Mesodermal cell (in vitro differentiated cells): Measurements from ENCODE around the gene ATP1A2. TPM values are rescaled to one million over a fixed set of nuclear protein-coding genes. Genes with fewer than 3 reads are reported as not detected.

ENCODE experiments used
- H3K27ac ChIP-seq: 2 replicates; pipeline ENCODE4 v1.7.0; 2013; ENCODE audit warnings: mild to moderate bottlenecking, low read depth, low read length, moderate library complexity; ENCODE audit not compliant: severe bottlenecking
- H3K36me3 ChIP-seq: 2 replicates; pipeline ENCODE4 v1.7.1; 2013; ENCODE audit warnings: mild to moderate bottlenecking, low read length, moderate library complexity; ENCODE audit not compliant: control insufficient read depth, insufficient read depth
- H3K4me1 ChIP-seq: one replicate; pipeline ENCODE4 v1.7.1; 2013; ENCODE audit warnings: mild to moderate bottlenecking, low read length; ENCODE audit not compliant: insufficient read depth, control insufficient read depth, poor library complexity, severe bottlenecking
- H3K4me3 ChIP-seq: 2 replicates; pipeline ENCODE4 v1.7.0; 2013; ENCODE audit warnings: low read length, control low read depth, mild to moderate bottlenecking; ENCODE audit not compliant: insufficient read depth, poor library complexity, severe bottlenecking; ENCODE audit errors: extremely low read depth
- H3K9me3 ChIP-seq: 2 replicates; pipeline ENCODE4 v1.7.1; 2013; ENCODE audit warnings: mild to moderate bottlenecking, low read length, moderate library complexity; ENCODE audit not compliant: control insufficient read depth
- WGBS, 2 experiments: methylation state at CpG; one replicate each; pipeline ENCODE4 v1.1.5; 2013; ENCODE audit warnings: missing lambda C conversion rate in 2 of 2; ENCODE audit not compliant: insufficient coverage in 2 of 2; 5-methylcytosine and 5-hydroxymethylcytosine counted together
- polyA plus RNA-seq, 2 experiments: library from polyadenylated mRNA; stranded (reverse); fragments of 50-300 nt; gene quantifications; one replicate each; pipeline ENCODE4 v1.2.3, GENCODE V29; 2013

The ATP1A2 gene
- polyA plus RNA-seq (2013, experiment 1 of 2) = 10.8 TPM
- 9.4 TPM for polyA plus RNA-seq (2013, experiment 2 of 2)

DNA sequence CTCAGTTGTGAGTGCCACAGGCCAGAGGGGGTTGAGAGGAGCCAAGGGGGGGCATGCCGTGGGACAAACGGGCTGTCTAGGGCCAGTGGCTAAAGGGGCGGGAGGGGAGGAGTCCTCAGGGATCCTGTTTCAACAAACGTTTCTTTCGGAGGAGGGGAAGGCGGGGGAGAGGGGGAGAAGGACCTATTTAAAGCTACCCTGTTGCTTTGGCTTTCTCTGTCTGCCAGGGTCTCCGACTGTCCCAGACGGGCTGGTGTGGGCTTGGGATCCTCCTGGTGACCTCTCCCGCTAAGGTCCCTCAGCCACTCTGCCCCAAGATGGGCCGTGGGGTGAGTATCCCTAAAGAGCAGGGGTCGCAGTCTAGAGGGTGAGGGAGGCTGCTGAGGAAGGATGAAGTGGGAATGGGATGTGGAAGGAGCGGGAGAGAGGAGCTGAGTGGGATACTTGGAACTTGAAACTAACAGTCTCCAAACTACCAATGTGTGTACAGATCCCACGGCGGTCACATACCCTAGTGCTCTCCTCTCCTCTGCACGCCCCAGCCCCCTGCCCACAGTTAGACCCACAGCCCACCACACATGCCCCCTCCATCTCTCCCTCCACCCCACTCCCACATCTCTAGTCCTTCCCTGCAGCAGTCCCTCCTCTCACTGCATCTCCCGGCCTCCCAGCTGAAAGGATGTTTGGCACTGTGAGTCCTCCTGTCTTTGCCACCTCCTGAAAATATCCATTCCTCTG, at the start of gene ATP1A2:
ATP1A2 (plus strand) TSS at position 215 of the 738 bp plus-strand sequence; CDS start at position 318, 103 bp downstream.
- Histone ChIP-seq H3K27ac (no peak within 1 kb of the TSS), H3K4me1 (peaks cover 23% of the 10 kb centered on the region), H3K36me3 (no peaks in the 10 kb centered on the region), H3K9me3 (no peaks in the 10 kb centered on the region), H3K4me3 (peak within 1 kb of the TSS; percentile 1)
- 20 to 30% methylated on average over 4 to 14 of the region's 16 CpGs for WGBS, 2 experiments

DNA sequence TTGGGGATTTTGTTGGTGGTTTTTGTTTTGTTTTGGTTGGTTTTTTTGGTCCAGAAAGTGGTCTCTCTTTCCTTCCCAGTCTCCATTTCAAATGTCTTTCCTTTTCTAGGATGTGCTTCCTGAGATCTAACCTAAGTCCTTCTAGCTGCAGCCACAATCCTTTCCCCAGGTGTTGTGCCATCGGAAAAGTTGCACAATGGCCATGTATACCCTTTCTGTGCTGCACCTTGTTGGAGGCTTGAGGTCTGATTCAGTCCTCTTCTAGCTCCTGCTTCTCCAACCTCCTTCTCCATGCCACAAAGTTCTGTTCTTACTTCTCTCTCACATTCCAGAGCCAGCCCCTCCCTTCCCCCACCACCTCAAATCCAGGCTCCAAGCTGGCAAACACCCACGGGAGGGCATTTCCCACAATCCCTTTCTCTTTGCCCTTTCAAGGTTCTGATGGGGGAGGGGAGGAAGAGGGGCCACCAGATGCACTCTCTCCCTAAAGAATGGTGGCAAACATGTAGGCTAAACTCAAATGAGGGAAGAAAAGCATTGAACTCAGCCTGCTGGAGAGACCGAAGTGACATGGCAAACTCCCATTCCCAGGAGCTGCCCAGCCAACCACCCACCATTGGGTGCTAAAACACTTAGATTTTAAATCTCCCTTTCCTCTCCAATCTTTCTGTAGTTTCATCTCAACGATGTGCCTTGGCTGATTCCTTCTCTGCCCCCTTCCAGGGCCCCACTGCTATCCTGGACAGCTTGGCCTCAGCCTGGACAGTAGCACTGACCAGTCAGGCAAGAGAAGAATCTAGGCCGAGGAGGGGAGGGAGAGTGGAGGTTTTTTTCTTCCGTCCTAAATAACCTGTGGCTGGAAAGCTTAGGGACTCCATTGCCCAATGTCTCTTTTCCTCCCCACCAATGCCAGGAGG, 48.5 kb upstream of the ATP1A2 start:
- Histone ChIP-seq H3K9me3 (no peaks in the 10 kb centered on the region), H3K4me1 (peaks cover 3% of the 10 kb centered on the region), H3K4me3 (no peak overlapping the region), H3K27ac (no peak overlapping the region), H3K36me3 (no peaks in the 10 kb centered on the region)
- 76 to 97% methylated on average over 3 of the region's 6 CpGs for WGBS, 2 experiments

DNA sequence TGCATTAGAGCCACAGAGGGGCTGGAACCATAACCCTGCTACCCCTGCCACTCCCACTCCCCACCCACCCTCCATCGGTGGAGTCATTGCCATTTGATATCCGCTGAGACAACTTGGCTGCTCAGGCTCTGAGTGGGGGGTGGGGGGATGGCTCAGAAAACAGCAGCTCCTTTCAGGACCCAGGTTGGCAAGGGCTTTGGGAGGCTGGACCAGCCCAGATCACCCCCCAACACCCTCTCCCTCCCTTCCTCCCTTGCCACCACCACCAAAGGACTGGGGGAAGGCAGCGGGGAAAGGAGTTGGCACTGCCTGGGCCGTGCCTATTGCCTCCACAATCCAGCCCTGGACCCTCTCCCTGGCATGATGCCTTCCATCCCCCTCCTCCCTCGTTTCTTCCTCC, 47.3 kb upstream of the ATP1A2 start:
- Histone ChIP-seq H3K9me3 (no peaks in the 10 kb centered on the region), H3K4me1 (peaks cover 3% of the 10 kb centered on the region), H3K36me3 (no peaks in the 10 kb centered on the region), H3K4me3 (no peak overlapping the region), H3K27ac (no peak overlapping the region)
- 89 to 100% methylated on average over 1 to 2 of the region's 5 CpGs for WGBS, 2 experiments

DNA sequence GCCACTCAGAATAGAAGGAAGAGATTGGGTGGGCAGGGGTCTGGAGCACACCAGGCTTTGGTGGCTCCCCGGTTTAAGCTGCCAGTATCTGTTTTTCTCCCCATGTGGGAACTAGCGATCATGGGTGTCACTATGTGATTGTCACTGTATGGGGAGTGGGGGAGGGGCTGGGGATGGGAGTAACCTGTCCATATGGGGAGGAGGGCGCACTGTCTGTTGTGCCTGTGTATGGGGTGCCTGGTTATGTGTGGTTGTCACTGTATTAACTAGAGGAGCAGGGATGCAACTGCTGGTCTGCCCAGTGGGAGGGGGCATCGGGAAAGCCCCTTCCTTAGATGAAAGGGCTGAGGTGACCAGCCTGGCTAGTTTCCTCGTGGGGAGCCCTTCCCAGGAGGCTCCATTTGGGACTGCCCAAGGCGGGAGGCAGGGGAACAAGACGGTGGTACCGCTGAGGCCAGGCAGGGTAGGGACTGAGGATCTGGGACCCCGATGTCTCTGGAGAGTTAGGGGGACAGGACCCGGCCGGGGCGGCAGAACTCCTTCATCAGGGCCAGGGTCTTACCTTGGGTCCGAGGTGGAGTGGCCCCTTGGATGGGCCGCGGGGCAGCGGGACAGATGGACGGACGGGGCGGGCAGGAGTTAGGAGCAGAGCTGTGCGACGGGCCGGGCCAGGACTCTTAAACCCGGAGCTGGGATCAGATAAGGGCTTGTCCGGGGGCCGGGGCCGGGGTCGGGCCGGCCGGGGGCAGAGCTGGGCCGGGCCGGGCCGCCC, 45.9 kb upstream of the ATP1A2 start, which contains the start of gene KCNJ10:
KCNJ10 (minus strand) TSS at position 701 of the 772 bp plus-strand sequence. CDS start 27,628 bp downstream, outside the sequence.
- Histone ChIP-seq H3K4me3 (peak within 1 kb of the TSS; percentile 39), H3K36me3 (no peaks in the 10 kb centered on the region), H3K27ac (no peak within 1 kb of the TSS), H3K9me3 (no peaks in the 10 kb centered on the region), H3K4me1 (peaks cover 3% of the 10 kb centered on the region)
- 27 to 32% methylated on average over 16 to 22 of the region's 32 CpGs for WGBS, 2 experiments

DNA sequence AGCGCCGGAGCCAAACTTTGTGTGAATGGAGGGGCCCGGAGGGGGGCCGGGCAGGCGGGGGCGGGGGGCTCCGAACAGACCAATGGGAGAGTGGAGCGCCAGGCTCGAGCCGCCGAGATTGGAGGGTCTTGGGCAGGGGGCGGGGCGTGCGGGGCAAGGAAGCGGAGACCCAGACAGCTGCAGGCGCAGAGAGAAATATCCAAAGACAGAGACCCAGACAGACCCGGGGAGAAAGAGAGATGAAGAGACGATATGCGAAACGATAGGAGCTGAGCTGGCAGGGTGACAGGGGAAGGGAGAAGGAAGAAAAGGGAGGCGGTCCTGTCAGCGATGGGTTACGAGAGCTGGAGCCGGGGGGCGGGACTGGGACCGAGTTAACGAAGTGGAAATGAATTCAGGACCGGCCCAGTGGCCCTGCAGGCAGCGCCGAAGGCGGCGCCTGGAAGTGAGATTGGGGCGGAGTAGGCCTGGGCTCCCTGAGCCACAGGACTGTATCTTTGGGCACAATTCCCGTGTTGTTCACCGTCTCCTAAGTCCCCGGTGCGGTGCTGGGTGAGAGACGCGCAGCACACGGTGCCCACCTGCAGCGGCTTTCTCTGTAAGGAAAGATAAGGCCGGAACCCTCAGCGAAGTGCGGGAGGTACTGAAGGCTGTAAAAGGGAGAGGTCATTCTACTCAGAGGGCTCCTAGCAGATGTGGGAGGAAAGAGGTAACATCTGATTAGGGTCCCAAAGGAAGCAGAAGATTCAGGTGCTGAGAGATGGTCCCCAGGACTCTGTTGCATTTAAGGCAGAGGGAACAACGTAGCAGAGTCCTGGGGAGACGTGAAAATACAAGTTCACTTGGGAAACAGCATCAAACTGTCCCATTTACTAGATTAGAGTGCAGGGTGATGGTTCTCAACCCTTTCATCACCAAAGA, 45.1 kb upstream of the ATP1A2 start:
- H3K27ac ChIP-seq = no peak overlapping the region
- 0 to 3% methylated on average over 38 to 41 of the region's 46 CpGs for WGBS, 2 experiments
- H3K4me1 ChIP-seq = peaks cover 3% of the 10 kb centered on the region
- H3K9me3 ChIP-seq = no peaks in the 10 kb centered on the region
- no peaks in the 10 kb centered on the region for H3K36me3 ChIP-seq
- H3K4me3 ChIP-seq = peak overlapping the region; percentile 39

DNA sequence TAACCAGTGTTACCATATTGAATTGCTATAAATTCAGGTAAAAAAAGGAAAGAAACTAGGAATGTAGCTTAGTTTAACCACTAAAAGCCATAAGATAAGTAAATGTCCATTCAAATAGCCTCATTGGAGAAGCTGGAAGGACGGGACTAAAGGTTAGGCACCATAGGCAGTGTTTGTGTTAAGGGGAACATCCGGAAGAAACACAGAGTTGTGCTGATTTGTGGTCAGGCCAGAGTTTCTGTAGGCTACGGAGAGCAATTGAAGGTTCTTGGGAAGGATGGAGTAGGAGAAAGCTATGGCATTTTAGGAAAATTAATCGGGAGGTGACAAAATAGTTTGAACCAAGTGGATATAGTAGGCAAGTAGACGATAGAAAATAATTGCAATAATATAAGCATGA, 44.3 kb upstream of the ATP1A2 start:
- no peak overlapping the region for H3K27ac ChIP-seq
- peaks cover 3% of the 10 kb centered on the region for H3K4me1 ChIP-seq
- no peaks in the 10 kb centered on the region for H3K36me3 ChIP-seq
- H3K9me3 ChIP-seq = no peaks in the 10 kb centered on the region
- H3K4me3 ChIP-seq = no peak overlapping the region
- 85 to 96% methylated on average over 5 of the region's 5 CpGs for WGBS, 2 experiments

DNA sequence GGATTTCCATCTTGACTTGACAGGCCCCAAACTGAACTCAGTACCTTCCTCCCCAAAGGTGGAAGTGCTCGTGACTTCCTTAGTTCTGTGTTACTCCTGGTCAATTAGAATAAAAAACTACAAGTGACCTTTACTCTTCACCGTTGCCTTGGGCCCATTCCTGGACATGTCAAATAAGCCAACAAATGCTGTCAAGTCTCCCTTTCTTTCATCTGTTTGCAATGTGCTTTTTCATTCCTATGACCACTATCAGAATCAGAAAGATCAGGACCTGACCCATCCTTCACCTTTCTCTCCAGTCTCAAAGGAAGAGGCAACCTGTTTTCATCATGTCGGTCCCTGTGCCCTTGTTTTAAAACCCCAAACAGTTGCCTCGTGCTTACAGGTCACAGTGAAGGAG, 40.7 kb upstream of the ATP1A2 start:
- whole genome bisulfite sequencing, 2 experiments = 69 to 93% methylated on average over 2 to 3 of the region's 4 CpGs
- Histone ChIP-seq H3K4me1 (peaks cover under 1% of the 10 kb centered on the region), H3K4me3 (no peak overlapping the region), H3K9me3 (no peaks in the 10 kb centered on the region), H3K36me3 (no peaks in the 10 kb centered on the region), H3K27ac (no peak overlapping the region)

DNA sequence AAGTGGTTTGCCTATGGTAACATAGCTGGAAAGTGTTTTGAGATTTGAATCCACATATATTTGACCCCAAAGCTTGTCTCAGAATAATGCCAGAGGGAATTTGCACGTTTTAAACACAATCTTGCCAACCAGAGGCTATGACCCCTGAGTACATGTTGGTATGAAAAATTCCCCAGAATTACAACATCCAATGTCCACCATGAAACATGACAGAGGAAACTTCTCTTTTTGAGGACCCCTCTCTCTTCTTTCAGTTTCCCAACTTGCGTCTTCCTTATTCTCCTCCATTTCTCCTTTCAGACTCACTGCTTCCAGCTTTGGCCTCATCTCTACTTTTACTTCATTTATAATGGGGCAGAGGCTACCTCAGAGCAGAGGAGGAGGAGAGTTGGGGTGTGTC, 39.7 kb upstream of the ATP1A2 start:
- Histone ChIP-seq H3K9me3 (no peaks in the 10 kb centered on the region), H3K4me3 (no peak overlapping the region), H3K27ac (no peak overlapping the region), H3K4me1 (no peaks in the 10 kb centered on the region), H3K36me3 (no peaks in the 10 kb centered on the region)
- WGBS, 2 experiments = 50 to 61% methylated on average over 1 to 2 of the region's 2 CpGs

DNA sequence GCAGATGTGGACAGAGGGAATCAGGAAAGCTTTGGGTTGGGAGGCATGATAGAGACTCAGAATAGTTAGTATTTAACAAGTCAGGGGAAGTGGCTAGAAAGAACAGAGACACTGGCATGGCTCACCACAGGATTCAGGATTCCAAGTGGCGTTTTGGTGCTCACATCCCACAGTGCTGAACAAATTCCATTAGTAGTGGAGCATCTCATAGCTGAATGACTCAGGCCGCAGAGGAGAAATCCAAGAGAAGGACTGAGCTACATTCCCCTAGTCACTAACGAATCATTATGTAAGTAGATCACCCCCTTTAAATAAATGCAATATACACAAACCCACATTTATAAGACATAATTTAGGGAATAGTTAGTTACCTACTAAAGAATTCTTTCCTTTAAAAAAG, 39.3 kb upstream of the ATP1A2 start:
- H3K27ac ChIP-seq = no peak overlapping the region
- no peaks in the 10 kb centered on the region for H3K36me3 ChIP-seq
- no peaks in the 10 kb centered on the region for H3K4me1 ChIP-seq
- no peaks in the 10 kb centered on the region for H3K9me3 ChIP-seq
- WGBS, 2 experiments = 62 to 83% methylated on average over 2 of the region's 3 CpGs
- no peak overlapping the region for H3K4me3 ChIP-seq
